Measurements from ENCODE around the gene TRIM32. TPM values are rescaled to one million over a fixed set of nuclear protein-coding genes. Genes with fewer than 3 reads are reported as not detected.
A peak's percentile ranks its signal among the peaks of the same experiment; 100 is the strongest.
"Not testable (repeated sequence)": the region's sequence is repeated elsewhere in the genome, so short reads cannot be mapped to it uniquely, and the experiment has no call there.

The TRIM32 gene
- polyA plus RNA-seq, 1 experiment, result 35.1 TPM

DNA sequence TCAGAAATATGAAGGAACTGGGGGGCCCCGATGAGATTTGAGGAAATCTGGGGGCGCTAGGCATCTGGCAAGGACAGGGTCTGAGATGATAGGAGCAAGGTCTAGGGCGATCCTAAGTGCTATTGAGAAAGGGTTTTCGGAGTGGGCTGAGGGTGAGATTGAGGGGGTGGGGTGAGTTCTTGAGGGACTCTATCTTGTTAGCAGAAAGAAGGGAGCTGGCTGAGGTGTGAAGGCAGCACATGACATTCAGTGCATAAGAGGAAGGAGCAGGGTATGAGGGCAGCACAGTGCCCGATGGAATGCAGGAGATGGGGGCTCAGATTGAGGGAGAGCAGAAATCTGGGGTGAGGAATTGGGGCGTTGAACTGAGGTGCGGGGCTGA is 640 bp downstream of the TRIM32 start:
- no peak for DNase-seq (ENCODE audit: low read depth)
- POLR2A ChIA-PET, result no interaction called here
- TF ChIP-seq CTCF (IDR thresholded peaks at IDR 0.05; ENCODE audit: insufficient read depth, low read depth, low read length), result no peak
- CTCF ChIA-PET, result interaction anchor here (1.4 kb wide), 1 partner anchor 23 kb away, joined by 3 read pairs; no protein-coding TSS in a partner anchor
- Histone ChIP-seq H3K27me3 (ENCODE audit: control insufficient read depth, insufficient read depth, low read length) (no peaks in the 10 kb centered on the region), H3K36me3 (ENCODE audit: control insufficient read depth, insufficient read depth, low read length) (no peaks in the 10 kb centered on the region), H3K4me3 (ENCODE audit: low read depth, low read length) (peak overlapping the region; percentile 88)

GRCh38 chr9:116688806-116689485 is 1.8 kb downstream of the TRIM32 start:
- TF ChIP-seq CTCF (IDR thresholded peaks at IDR 0.05; ENCODE audit: insufficient read depth, low read depth, low read length), result no peak
- Histone ChIP-seq H3K27me3 (ENCODE audit: control insufficient read depth, insufficient read depth, low read length) (no peaks in the 10 kb centered on the region), H3K36me3 (ENCODE audit: control insufficient read depth, insufficient read depth, low read length) (no peaks in the 10 kb centered on the region), H3K4me3 (ENCODE audit: low read depth, low read length) (peak overlapping the region; percentile 88; the same call in 1 of the 2 replicates)
- POLR2A ChIA-PET, result no interaction called here
- no peak for DNase-seq (ENCODE audit: low read depth)
- CTCF ChIA-PET, result no interaction called here

DNA sequence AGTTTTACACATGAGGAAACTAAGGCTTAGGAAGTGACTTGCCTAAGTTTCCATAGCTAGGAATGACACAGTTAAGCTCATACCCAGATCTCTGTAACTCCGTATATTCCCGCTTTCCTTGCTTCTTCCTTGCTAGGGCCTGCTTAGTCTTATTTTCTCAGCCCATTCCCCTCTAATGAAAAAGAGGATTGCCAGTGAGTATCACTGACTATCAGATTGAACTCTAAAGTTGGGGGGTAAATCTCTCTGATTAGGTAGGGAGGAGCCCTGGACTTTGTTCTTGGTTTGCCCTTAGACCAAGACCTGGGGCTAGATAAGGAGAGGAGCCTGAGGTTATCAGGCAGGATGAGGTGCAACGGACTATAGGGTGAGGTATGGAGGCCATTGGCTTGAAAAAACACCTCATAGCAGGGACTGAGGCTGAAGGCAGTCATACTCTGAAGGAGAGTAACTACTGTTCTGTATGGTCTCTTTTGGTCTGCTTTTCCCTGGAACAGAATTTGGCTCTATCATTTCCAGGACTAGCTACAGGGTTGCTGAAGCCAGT is 2.5 kb downstream of the TRIM32 start:
- ChIA-PET POLR2A (no interaction called here), CTCF (interaction anchor here (1.1 kb wide), 1 partner anchor 28 kb away, joined by 3 read pairs; no protein-coding TSS in a partner anchor)
- no peaks in the 10 kb centered on the region for H3K27me3 ChIP-seq (ENCODE audit: control insufficient read depth, insufficient read depth, low read length)
- no peaks in the 10 kb centered on the region for H3K36me3 ChIP-seq (ENCODE audit: control insufficient read depth, insufficient read depth, low read length)
- no peak for TF ChIP-seq CTCF (IDR thresholded peaks at IDR 0.05; ENCODE audit: insufficient read depth, low read depth, low read length)
- DNase-seq (ENCODE audit: low read depth), result no peak
- H3K4me3 ChIP-seq (ENCODE audit: low read depth, low read length), result no peak overlapping the region

GRCh38 chr9:116690805-116691204 is 3.7 kb downstream of the TRIM32 start:
- POLR2A ChIA-PET, result interaction anchor here (0.6 kb wide), 1 partner anchor 1783 kb away, joined by 3 read pairs; no protein-coding TSS in a partner anchor
- DNase-seq (ENCODE audit: low read depth); H3K36me3 ChIP-seq (ENCODE audit: control insufficient read depth, insufficient read depth, low read length); H3K27me3 ChIP-seq (ENCODE audit: control insufficient read depth, insufficient read depth, low read length); H3K4me3 ChIP-seq (ENCODE audit: low read depth, low read length): not testable (repeated sequence)
- CTCF ChIA-PET, result interaction anchor here (1.1 kb wide), 1 partner anchor 29 kb away, joined by 3 read pairs; no protein-coding TSS in a partner anchor

- CTCF ChIA-PET, result no interaction called here
- POLR2A ChIA-PET, result no interaction called here
Measured at GRCh38 chr9:116691607-116692006, 4.5 kb downstream of the TRIM32 start.

More at GRCh38 chr9:116691607-116692006, 4.5 kb downstream of the TRIM32 start:
- H3K36me3 ChIP-seq (ENCODE audit: control insufficient read depth, insufficient read depth, low read length), result no peaks in the 10 kb centered on the region
- no peak for DNase-seq (ENCODE audit: low read depth)
- TF ChIP-seq CTCF (IDR thresholded peaks at IDR 0.05; ENCODE audit: insufficient read depth, low read depth, low read length), result no peak
- no peak overlapping the region for H3K4me3 ChIP-seq (ENCODE audit: low read depth, low read length)
- no peaks in the 10 kb centered on the region for H3K27me3 ChIP-seq (ENCODE audit: control insufficient read depth, insufficient read depth, low read length)
